ENCODE results near the gene MSX2.

- TF ChIP-seq RAD21 (IDR thresholded peaks at IDR 0.05; ENCODE audit: low read length) (no peak), SMC3 (IDR thresholded peaks at IDR 0.05; ENCODE audit: low read depth, low read length) (no peak), CTCF (conservative IDR thresholded peaks at IDR 0.05; ENCODE audit: low read depth, low read length) (no peak), FOS (IDR thresholded peaks at IDR 0.05; ENCODE audit: low read depth, low read length) (no peak), CHD1 (IDR thresholded peaks at IDR 0.05; ENCODE audit: low read depth, low read length) (no peak), POLR2A (IDR thresholded peaks at IDR 0.05; ENCODE audit: low read depth, low read length) (no peak), MAZ (IDR thresholded peaks at IDR 0.05; ENCODE audit: borderline replicate concordance, low read depth, low read length) (no peak)
Measured at GRCh38 chr5:174675110-174675509, 49.3 kb upstream of the MSX2 start.
